ENCODE data around the gene CD248. TPM values are rescaled to one million over a fixed set of nuclear protein-coding genes. Genes with fewer than 3 reads are reported as not detected.
"Not testable (repeated sequence)": the region's sequence is repeated elsewhere in the genome, so short reads cannot be mapped to it uniquely, and the experiment has no call there.

CD248 gene, protein sequence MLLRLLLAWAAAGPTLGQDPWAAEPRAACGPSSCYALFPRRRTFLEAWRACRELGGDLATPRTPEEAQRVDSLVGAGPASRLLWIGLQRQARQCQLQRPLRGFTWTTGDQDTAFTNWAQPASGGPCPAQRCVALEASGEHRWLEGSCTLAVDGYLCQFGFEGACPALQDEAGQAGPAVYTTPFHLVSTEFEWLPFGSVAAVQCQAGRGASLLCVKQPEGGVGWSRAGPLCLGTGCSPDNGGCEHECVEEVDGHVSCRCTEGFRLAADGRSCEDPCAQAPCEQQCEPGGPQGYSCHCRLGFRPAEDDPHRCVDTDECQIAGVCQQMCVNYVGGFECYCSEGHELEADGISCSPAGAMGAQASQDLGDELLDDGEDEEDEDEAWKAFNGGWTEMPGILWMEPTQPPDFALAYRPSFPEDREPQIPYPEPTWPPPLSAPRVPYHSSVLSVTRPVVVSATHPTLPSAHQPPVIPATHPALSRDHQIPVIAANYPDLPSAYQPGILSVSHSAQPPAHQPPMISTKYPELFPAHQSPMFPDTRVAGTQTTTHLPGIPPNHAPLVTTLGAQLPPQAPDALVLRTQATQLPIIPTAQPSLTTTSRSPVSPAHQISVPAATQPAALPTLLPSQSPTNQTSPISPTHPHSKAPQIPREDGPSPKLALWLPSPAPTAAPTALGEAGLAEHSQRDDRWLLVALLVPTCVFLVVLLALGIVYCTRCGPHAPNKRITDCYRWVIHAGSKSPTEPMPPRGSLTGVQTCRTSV
- 0.19 TPM for polyA plus RNA-seq

DNA sequence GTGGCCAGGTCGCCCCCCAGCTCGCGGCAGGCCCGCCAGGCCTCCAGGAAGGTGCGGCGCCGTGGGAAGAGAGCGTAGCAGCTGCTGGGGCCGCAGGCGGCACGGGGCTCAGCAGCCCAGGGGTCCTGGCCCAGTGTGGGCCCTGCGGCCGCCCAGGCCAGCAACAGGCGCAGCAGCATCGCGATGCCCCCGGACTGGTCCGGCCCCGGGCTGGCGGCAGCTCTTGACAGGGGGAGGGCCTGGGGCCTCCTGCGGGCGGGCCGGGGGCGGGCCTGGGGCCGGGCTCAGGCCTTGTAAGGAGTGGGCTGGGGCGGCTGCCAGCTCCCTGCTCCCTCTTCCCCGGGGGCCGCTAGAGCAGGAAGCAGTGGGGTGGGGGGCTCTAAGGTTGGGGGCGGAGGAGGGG, at the start of gene CD248:
TSS of gene CD248 (minus strand) at position 196 of the 403 bp plus-strand sequence. CDS start at position 179, 17 bp downstream.
- Mint-ChIP-seq H3K4me1 (peaks cover 11 to 29% (median 17%) of the 10 kb centered on the region in 3 donors), H3K27me3 (no peaks in the 10 kb centered on the region), H3K4me3 (peak within 1 kb of the TSS; percentile 41 to 87 (median 60)), H3K36me3 (no peaks in the 10 kb centered on the region), H3K27ac (peak within 1 kb of the TSS; percentile 93 to 95 (median 95)), H3K9me3 (no peaks in the 10 kb centered on the region)

DNA sequence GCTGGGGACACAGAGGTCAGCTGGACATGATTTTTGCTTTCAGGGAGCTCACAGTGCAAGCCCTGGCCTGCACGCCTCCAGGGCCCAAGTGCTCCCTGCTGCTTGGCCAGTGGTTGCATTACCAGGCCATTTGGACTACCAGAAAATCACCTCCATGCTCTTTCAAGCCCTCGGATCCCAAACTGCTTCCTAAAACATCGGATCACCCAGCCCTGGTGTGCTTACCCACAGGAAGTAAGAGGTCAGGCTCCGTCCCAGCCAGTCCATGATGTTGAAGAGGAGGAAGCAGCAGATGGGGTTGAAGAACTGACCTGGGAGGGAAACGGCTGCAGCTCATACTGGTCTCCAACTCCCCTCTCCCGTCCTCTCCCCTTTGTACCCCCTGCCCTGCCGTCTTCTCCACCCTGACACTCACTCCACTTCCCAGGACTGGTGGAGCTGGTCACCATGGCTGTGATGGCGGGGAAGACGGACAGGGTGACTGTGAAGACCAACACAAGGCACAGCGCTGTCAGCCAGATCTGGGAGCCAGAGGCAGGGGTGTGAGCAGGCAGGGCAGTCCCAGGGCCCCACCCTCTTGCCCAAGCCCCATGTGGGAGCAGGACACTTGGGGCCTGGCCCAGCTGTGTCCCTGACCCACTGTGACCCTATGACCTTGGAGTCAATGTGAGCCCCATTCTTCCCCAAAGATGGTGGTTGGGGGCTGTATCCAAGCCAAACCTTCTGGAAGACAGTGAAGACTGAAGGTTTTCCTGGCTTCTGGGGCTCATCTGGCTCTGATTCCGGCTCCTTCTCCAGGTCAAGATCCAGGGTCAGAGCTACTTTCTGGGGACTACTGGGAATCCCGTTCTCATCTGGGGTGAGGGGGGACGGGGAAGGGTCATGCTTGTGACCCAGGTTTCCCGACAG, 49.1 kb upstream of the CD248 start:
- Mint-ChIP-seq H3K4me3 (no peak overlapping the region), H3K27ac (no peak overlapping the region), H3K27me3 (no peaks in the 10 kb centered on the region), H3K4me1 (peaks cover 0 to 5% (median 4%) of the 10 kb centered on the region in 3 donors), H3K9me3 (no peaks in the 10 kb centered on the region), H3K36me3 (peaks cover 3% of the 10 kb centered on the region)

DNA sequence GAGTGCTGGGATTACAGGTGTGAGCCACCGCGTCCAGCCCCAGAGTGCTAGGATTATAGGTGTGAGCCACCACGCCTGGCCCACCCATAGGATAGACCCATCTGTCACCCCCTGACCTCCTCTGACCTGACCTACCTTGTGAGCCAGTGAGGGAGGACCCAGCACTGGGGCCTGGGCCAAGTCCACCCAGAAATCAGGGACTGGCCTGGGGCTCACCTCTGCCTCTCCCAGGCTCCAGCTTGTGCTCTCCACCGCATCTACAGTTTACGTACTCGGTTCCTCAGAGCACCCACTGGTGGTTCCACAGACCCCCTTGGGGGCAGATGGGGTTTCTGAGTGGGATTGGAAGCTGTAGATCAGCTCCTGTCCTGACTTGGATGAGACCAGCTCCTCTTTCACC, 48.3 kb upstream of the CD248 start:
- peaks cover 0 to 5% (median 4%) of the 10 kb centered on the region in 3 donors for H3K4me1 Mint-ChIP-seq

DNA sequence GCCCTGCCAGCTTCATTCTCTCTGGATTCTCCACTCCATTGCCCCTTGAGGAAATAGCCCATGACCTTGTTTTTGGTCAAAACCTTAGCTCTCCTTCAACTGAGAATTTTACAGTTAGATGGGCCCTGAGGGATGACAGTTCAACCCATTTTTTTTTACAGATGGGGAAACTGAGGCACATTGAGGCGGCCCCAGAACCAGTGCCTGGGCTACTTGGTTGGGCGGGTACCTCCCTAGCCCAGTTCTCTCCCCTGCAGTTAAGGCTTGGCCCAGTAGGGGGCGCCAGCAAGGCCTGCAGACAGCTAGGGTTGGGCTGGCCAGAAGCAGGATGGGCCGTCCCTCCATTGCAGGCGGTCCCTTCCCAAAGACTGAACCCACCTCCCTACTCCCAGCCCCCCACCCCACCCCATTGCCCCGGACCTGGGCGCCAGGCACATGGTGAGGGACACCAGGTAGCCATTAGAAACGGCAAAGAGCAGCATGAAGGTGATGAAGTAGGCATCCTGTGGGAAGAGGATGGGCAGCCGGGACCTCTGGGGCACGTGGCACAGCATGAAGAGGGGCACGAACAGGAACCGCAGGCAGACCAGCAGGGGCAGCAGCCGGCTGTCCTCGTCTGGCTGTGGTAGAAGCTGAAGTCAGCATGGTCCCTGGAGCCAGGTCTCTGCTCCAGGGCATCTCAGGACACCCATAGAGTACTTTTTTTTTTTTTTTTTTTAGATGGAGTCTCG, 47.1 kb upstream of the CD248 start:
- Mint-ChIP-seq H3K9me3 (no peaks in the 10 kb centered on the region), H3K4me3 (no peak overlapping the region), H3K36me3 (peaks cover 3% of the 10 kb centered on the region), H3K27me3 (no peaks in the 10 kb centered on the region), H3K27ac (no peak overlapping the region), H3K4me1 (no peaks in the 10 kb centered on the region)

More for the DNA sequence above, 48.3 kb upstream of the CD248 start:
- Mint-ChIP-seq H3K9me3 (no peaks in the 10 kb centered on the region), H3K27ac (no peak overlapping the region), H3K27me3 (no peaks in the 10 kb centered on the region), H3K36me3 (peaks cover 3% of the 10 kb centered on the region), H3K4me3 (no peak overlapping the region)

DNA sequence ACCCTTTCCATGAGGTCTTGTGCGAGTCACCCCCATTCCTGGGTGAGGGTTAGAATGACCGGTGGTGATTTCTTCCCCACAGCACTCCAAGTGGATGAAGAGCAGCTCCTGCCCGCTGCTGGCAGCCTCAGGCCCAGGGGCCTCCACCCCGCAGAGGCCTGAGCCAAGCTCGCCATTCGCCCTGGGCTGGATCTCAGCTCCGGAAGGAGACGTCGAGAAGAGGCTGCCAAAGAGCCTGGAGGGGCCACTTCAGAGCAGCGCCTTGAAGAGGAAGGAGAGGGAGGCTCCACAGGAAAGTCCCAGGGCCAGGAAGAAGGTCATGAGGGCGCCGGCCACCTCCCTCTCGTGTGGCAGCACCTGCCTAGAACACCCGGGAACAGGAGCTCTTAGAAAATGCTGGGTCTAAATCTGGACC, 46.4 kb upstream of the CD248 start:
- Mint-ChIP-seq H3K36me3 (peaks cover 1% of the 10 kb centered on the region), H3K4me3 (peak overlapping the region in 1 of 4 donors; percentile 5), H3K9me3 (no peaks in the 10 kb centered on the region), H3K27me3 (no peaks in the 10 kb centered on the region), H3K4me1 (no peaks in the 10 kb centered on the region), H3K27ac (no peak overlapping the region)

DNA sequence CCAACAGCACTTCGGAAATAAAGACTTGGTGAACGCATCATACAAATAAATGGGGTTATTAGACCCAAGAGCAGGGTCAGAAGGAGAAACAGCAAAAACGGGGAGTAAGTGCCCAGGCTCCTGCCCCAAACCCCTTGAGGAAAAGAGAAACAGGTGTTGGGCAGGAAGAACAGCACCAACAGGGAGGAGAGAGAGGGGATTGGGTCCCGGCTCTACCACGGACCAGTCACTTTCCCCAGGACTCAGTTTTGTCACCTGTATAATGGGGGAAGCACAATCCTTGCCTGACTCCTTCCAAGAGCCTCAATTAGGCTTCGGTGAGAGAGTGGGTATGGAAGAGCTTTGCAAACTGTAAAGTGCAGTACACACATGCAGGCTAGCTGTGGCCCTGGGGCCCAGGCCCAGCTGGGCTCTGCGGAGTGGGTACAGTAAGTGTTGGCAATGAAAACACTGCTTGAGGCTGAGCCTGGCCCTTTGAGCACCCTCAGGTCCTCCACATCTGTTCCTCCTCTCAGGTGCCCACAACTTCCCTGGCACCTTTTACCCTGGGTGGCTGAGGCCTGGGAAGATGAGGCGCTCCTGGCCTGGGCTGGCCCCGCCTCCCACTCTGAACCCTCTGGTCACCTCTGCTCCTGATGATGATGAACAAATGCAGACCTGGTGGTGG, 45.8 kb upstream of the CD248 start:
- H3K27ac Mint-ChIP-seq = no peak overlapping the region
- no peaks in the 10 kb centered on the region for H3K4me1 Mint-ChIP-seq
- H3K4me3 Mint-ChIP-seq = no peak overlapping the region
- H3K27me3 Mint-ChIP-seq = no peaks in the 10 kb centered on the region
- H3K9me3 Mint-ChIP-seq = no peaks in the 10 kb centered on the region
- peaks cover 1% of the 10 kb centered on the region for H3K36me3 Mint-ChIP-seq

DNA sequence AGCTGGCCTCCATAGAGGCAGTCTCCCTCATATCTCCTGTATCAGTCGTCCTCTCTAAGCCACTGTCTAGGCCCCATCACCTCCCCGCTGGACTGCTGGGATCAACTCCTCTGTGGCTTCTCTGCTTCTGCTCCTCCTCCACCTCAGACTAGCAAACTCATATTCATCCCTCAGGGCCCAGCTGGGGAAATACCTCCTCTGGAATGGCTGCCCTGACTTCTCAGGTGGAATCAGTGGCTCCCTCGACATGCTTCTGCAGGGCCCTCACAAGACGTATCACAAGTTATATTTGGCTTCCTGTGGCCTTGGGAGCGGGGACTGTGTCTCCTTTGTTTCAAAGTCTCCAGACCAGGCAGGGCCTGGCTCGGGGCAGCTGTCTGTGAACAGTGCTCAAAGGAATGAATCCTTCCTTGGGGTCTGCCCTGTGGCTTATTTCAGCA, 44.7 kb upstream of the CD248 start:
- Mint-ChIP-seq H3K27ac (no peak overlapping the region), H3K27me3 (no peaks in the 10 kb centered on the region), H3K4me3 (no peak overlapping the region), H3K4me1 (no peaks in the 10 kb centered on the region), H3K36me3 (peaks cover 1% of the 10 kb centered on the region), H3K9me3 (no peaks in the 10 kb centered on the region)

DNA sequence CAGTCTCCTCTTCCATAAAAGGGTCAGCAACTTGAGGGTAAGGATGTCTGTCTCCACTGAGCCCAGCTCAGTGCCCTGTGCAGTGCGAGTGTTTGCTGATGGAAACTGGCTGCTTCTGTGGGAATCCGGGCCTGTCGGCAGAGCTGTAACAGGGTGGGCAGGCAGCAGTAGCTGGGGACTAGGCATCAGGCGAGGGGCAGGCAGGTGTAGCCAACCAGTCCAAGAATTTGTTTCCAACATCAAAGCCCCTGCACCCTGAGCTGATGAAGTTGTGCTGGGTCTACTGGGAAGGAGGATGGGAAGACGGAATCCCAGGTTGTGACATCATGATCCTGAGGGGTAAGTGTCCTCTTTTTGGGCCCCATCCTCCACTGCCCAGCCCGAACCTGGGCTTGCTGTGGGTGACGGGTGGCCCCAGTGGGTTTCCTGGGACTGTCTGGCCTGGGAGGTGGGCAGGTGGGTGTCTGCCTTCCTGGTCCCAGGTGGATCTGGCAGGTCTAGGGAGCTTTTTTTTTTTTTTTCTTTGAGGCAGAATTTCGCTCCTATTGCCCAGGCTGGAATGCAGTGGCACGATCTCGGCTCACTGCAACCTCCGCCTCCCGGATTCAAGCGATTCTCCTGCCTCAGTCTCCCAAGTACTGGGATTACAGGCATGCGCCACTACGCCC, 43.7 kb upstream of the CD248 start:
- Mint-ChIP-seq H3K4me1 (no peaks in the 10 kb centered on the region), H3K4me3 (no peak overlapping the region), H3K36me3 (peaks cover 1% of the 10 kb centered on the region), H3K27me3 (no peaks in the 10 kb centered on the region), H3K27ac (peak overlapping the region in 1 of 3 donors; percentile 35), H3K9me3 (no peaks in the 10 kb centered on the region)

DNA sequence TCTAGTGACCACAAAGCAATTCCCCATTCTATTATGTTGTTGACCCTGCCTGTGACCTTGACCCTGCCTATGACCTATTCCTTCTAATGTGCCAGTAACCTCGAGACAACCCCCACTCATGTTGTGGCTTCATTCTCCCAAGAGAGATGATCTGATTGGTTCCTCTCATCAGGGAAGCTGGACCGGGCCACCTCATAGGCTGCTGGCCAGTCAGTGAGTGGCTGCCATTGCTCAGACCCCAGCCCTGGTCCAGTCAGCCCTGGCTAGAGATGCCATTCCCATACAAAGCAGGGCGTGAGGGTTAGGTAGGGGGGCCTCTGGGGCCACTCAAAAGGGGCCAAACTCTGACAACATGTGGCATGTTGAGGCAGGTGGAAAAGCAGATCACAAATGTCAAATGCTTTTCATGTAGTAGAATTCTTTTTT, 42.8 kb upstream of the CD248 start:
- H3K27me3 Mint-ChIP-seq = no peaks in the 10 kb centered on the region
- H3K36me3 Mint-ChIP-seq = peaks cover 1% of the 10 kb centered on the region
- no peak overlapping the region for H3K27ac Mint-ChIP-seq
- no peak overlapping the region for H3K4me3 Mint-ChIP-seq
- no peaks in the 10 kb centered on the region for H3K4me1 Mint-ChIP-seq
- H3K9me3 Mint-ChIP-seq = no peaks in the 10 kb centered on the region

DNA sequence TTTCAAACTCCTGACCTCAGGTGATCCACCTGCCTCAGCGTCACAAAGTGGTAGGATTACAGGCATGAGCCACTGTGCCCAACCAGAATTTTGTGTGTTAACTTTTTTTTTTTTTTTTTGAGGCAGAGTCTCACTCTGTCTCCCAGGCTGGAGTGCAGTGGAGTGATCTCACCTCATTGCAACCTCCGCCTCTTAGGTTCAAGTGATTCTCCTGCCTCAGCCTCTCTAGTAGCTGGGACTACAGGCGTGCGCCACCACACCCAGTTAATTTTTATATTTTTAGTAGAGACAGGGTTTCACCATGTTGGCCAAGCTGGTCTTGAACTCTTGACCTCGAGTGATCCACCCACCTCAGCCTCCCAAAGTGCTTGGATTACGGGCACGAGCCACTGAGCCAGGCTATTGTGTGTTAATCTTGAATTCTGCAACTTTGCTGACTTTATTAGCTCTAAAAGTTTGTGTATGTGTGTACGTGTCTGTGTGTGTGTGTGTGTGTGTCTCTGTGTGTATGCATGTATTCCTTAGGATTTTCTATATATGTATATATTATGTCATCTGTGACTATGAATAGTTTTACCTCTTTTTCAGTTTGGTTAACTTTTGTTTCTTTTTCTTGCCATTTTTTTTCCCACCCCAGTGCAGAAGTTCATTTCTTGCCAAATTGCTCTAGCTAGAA, 33.9 kb upstream of the CD248 start:
- H3K27ac Mint-ChIP-seq, H3K36me3 Mint-ChIP-seq, H3K27me3 Mint-ChIP-seq, H3K9me3 Mint-ChIP-seq: not testable (repeated sequence)
- H3K4me3 Mint-ChIP-seq = peak overlapping the region in 1 of 4 donors; percentile 54
- H3K4me1 Mint-ChIP-seq = peaks cover 8 to 11% (median 11%) of the 10 kb centered on the region in 3 donors

DNA sequence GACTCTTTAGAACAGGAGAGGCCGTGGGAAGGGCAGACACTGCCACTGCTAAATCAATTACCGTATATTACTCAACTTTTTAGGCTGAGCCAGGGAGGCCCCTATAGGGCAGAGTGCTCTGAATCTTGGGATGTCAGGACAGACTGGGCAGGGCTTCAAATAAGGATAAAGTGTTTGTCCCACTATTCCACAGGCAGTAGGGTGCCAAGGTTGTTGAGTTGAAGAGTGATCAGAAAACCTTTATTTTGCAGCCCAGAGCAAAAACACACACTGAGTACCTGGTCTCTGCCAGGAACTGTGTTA, 32.2 kb upstream of the CD248 start:
- no peaks in the 10 kb centered on the region for H3K27me3 Mint-ChIP-seq

DNA sequence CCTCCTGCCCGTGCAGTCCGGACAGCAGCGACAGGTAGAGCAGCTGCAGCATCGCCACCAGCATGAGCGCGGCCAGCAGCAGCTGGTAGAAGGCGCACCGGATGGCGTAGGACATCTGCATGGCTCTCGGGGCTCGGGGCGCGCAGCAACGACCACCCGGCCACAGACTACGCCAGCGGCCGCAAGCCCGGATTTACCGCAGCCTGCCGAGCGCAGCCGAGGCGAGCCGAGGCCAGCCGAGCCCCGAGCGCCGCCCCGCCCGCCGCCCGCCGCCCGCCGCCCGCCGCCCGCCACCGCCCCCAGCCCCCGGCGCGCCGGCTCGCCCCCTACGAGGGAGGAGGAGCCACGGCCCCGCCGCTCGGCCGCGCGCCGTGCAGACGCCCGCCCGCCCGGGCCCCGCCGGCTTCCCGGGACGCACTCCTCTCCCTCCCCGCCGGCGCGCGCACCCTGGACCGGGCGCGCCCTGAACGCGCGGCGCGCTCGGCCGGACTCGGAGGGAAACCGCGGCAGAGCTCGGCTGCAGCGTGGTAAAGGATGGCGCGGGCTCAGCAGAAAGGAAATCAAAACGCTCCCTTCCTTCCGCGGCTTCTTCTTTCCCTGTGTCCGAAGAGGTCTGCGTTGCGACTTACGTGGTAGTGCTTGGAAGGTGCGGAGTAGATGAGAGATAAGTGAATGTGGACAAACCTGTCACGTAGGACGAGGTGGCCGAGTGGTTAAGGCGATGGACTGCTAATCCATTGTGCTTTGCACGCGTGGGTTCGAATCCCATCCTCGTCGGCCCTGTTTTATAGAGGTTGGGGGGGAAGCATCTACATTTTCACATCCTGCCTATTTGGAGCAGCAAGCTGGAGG, 30.8 kb upstream of the CD248 start, which contains the start of gene B4GAT1:
TSS of gene B4GAT1 (minus strand) at position 205 of the 852 bp plus-strand sequence. CDS start at position 121, 84 bp downstream.
- H3K9me3 Mint-ChIP-seq = no peaks in the 10 kb centered on the region
- peaks cover 19 to 36% (median 33%) of the 10 kb centered on the region in 3 donors for H3K4me1 Mint-ChIP-seq
- H3K4me3 Mint-ChIP-seq = peak within 1 kb of the TSS; percentile 89 to 98 (median 96)
- H3K27me3 Mint-ChIP-seq = no peaks in the 10 kb centered on the region
- H3K36me3 Mint-ChIP-seq = no peaks in the 10 kb centered on the region
- H3K27ac Mint-ChIP-seq = peak within 1 kb of the TSS; percentile 99 to 100 (median 99)

More for the DNA sequence above, 32.2 kb upstream of the CD248 start:
- Mint-ChIP-seq H3K27ac (peak overlapping the region; percentile 49 to 99 (median 99)), H3K4me3 (peak overlapping the region; percentile 20 to 98 (median 51)), H3K36me3 (no peaks in the 10 kb centered on the region), H3K4me1 (peaks cover 19 to 26% (median 22%) of the 10 kb centered on the region in 3 donors), H3K9me3 (no peaks in the 10 kb centered on the region)
